Fibroblast of skin of scalp (primary cell): Measurements from ENCODE around the gene RPL38.
"Not testable (repeated sequence)": the region's sequence is repeated elsewhere in the genome, so short reads cannot be mapped to it uniquely, and the experiment has no call there.

Experiments
- DNase-seq: peaks from one replicate; pipeline ENCODE4 v3.0.0-alpha.2; 2013

Gene RPL38

GRCh38 chr17:74185571-74186185 is 17.8 kb upstream of the RPL38 start:
- no peak for DNase-seq

DNA sequence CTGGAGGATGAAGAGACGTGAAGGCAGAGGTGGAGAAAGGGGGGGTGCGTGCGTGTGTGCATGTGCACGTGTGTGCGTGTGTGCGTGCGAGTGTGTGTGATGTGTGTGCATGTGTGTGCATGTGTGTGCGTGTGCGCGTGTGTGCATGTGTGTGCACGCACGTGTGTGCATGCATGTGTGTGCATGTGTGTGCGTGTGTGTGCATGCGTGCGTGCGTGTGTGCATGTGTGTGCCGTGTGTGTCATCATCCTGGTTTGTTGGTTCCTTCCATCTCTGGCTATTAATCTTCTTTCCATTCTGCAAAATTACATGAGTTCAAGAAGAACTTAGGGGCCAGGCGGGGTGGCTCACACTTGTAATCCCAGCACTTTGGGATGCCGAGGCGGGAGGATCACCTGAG is 17.0 kb upstream of the RPL38 start:
- DNase-seq: no peak

DNA sequence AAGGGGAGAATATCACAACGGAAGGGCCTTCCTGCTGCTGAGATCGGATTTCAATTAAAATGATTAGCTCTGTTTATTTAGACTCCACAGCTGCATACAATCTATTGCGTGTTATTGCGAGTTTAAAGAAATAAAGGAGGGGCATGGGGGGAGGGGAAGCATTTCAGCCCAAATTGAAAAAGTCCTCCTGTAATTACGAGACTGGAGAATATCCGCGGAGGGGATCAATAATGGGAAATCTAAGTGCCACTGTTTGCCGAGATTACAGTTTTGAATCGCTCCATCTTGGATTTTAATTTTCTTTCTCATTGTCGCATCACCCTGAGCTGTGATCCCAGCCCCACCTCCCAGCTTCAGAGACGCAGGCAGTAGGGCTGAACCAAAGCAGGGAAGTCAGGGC is 15.7 kb upstream of the RPL38 start:
- DNase-seq: no peak

DNA sequence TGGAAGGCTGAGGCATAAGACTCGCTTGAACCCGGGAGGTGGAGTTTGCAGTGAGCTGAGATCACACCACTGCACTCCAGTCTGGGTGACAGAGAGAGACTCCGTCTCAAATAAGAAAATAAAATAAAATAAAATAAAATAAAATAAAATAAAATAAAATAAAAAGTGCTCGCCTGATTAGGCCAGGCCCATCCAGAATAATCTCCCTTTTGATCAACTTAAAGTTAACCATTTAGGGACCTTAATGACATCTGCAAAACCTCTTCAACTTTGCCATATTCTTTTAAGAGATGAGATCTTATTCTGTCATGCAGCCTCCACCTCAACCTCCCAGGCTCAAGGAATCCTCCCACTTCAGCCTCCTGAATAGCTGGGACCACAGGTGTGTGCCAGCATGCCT is 14.8 kb upstream of the RPL38 start:
- not testable (repeated sequence) for DNase-seq

- peak; percentile 52 for DNase-seq
Measured at GRCh38 chr17:74190154-74190553, 13.3 kb upstream of the RPL38 start.

DNA sequence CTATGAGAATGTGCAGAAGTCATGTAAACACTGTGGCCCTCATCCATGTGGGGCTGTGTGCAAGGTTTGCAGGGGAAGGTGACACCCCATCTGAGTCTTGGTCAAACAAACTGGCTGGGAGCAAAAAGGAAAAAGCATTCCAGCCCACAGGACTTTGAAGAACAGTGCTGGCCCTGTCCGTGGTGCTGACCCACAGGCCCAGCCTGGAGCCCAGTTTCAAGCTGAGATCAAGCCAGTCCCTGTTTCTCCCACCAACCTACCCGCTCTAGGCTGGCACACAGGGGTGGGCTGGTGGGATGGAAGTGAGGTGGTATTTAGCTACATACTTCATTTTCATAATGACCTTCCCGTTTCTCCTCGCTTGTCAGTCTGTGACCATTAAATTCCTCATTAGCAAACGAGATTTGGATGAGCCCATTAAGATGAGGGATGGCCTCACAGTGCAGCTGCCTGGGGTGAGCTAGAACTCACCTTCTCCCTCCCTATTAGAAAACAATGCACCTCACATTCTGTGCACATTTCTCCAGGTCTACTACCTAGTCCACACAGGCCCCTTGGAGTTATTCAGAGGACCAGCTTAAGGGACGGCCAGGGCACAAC is 12.6 kb upstream of the RPL38 start:
- DNase-seq: no peak

DNA sequence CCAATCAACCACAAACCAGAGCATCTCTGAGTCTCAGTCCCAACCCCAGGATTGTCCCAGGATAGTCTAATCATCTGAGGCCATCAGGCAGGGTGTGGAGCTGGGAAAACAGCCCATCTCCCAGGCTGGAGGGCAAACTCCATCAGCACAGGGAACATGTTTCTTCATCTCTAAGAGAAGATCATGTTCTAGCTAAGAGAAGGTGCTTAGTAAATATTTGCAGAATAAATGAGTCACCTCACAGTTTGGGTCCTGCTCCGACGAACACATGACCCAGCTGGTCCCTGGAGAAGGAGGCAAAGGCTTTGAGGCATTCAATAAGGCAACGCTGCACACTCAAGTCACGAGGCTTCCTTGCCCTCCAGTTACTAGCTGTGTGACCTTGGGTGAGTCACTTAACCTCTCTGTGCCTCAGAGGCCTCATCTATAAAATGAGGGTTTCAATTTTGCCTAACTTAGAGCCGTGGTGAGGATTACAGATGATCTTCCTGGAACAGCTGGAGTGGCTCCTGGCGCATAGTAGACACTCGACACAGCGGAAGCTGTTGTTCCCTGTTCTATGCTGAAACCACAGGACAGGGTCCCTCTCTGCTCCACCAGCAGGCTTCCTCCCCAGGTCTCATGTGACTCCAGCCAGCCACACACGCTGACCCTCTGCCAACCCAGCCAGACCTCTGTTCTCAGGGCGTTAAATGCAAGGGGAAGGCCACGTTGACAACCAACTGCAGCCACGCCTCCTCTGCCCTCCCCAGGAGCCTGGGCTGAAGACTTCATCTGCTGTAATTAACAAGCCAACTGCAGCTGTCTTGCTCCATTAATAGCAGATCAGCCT is 10.3 kb upstream of the RPL38 start:
- DNase-seq: no peak

DNA sequence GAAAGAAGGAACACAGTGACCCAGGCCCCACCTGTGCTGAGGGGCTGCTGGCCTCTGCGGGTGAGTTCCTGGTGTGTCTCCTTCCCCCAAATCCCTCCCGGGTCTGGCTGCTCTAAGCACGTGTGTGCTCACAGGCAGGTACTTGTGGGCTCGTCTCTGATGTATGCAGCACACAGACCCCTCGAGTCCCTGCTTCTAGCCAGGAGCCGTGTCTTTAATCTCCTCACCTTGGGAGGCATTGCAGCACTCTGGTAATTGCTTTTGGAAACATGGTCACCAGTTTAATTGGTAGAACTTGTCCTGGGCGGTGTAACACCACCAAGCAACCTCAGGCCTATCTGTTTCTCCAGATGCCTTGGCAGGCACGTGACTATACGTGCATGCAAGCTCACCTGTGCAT is 8.8 kb upstream of the RPL38 start:
- no peak for DNase-seq

GRCh38 chr17:74196541-74197317 is 6.7 kb upstream of the RPL38 start:
- DNase-seq: no peak

DNA sequence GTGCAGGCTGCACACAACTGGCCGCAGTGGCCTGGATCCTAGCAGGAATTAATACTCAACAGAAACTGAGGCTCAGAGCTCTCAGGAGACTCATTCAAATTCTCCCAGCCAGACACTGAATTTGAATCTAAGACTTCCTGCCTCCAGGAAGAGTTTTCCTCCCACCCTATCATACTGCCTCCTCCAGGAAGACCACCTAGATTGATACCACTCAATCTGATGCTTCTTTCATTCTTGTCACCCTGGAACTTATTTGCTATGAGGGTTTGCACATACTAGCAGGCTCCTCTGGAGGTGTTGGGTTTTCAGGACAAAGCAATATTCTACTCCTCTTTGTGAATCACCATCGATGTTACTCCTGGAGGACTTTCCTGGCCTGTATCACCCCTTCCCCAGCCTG is 5.7 kb upstream of the RPL38 start:
- no peak for DNase-seq

- DNase-seq: no peak
Measured at GRCh38 chr17:74198694-74199093, 4.8 kb upstream of the RPL38 start.

DNA sequence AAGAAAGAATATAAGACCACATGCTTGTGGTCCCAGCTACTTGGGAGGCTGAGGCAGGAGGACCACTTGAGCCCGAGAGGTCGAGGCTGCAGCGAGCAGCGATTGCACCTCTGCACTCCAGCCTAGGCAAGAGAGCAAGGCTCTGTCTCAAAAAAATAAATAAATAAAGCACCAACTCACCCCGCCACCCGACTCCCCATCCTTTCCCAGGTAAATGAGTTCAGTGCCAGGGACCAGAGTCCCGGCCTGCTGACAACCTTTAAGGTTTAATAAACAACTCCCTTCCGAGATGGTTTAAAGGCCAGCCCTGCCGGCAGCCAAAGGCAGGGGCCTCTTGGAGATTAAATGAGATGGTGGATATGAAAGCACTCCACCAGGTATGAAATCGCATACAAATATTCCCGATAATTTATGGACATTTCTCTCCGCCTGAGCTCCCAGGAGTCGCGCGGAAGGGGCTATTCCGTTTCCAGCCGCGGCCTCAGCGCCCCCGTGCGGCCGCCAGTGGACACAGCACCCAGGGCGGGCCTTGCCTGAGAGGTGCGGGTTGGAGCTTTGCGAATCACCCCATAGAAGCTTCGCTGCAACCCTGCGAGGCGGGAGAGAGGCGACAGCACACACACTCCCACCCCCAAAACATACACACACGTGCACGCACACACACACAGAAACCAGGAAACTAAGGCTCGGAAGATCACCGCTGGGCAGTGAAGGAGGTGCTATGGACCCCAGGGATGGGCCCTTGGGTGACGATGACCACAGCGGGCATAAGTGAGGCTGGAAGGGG is 4.0 kb upstream of the RPL38 start:
- peak; percentile 45 for DNase-seq

DNA sequence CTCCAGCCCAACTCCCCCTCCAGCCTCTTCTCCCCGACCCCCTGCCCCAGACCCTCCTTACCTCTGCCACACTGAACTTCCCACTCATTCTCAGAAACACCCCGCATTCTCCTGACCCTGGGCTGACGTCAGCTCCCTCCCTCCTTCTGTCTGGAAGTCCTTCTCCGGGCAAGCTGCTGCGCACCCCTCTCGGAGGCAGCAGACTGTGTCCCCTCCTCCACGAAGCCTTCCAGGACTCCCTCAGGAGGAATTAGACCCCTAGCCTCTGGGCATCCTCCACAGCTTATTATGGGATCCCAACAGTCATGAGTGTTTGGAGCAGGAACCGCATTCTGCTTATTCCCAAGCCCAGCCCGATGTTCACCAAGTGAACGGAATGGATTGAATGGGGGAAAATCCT is 3.4 kb upstream of the RPL38 start:
- DNase-seq: no peak

DNA sequence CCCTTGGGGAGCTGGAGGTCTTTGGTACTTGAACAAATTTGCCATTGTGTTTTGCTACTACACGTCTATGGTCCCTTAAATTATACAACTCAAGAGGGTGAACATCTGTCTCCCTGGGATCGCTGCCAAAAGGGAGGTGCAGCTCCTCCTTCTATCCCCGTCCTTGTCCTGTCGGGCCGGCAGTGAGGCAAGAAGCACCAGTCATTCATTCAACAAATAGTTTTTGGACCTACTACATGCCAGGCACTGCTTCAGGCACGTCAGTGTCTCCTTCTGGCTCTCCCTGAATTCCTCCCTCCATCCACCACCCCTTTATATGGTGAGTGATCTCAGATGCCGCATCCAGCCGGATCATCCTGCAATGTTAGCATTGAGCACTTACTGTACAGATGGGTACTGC is 2.2 kb upstream of the RPL38 start:
- peak; percentile 42 for DNase-seq

DNA sequence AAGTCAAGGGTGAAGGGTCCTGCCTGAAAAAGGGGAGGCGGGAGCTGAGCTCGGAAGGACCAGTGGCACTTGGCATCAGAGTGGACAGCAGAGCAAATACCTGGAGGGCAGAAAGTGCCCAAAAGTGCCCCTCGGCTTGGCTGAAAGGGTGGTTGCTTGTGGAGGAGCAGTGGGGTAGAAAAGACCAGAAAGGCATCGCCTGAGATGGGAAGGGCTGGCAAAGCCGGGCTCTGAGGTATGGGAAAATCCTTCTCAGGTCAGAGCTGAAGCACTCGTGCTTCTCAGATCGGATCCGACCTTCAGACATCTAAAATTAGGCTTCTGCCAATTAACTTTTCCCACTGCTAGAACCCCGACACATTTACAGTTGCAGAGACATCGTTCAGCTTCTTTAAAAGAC is 1.5 kb upstream of the RPL38 start:
- no peak for DNase-seq

- no peak for DNase-seq
Measured at GRCh38 chr17:74202938-74203337, 540 bp upstream of the RPL38 start.

GRCh38 chr17:74204474-74204873 is 996 bp downstream of the RPL38 start:
- DNase-seq: no peak

DNA sequence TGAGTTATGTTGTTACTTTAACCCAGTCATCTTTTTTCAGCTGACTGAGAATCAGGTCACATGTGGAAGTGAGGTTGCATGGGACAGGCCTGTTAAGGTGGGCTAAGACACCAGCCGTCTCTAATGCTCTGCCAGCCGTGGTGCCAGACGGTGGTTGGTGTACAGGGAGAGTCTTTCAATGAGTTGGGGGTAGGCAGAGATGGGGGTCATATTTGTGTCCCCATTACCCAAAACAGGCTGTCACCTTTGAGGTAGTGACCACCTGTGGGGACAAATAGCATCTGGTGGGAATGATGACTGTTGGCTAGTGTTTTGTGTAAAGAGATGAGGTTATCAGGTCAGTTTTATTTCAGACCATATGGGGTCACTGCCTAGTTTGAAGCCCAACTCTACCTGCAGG is 1.8 kb downstream of the RPL38 start:
- DNase-seq: no peak

DNA sequence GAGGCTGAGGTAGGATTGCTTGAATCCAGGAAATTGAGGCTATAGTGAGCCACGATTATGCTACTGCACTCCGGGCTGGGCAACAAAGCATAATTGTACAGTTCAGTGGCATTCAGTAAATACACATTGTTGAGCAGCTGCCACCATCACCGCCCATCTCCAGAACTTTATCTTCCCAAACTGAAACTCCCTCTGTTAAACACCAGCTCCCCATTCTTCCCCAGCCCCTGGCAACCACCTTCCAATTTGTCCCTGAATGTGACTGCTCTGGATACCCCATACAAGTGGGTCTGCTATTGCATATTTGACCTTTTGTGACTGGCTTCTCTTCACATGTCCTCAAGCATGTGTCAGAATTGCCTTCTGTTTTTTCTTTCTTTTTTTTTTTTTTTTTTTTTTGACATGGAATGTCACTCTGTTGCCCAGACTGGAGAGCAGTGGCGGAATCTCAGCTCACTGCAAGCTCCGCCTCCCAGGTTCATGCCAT is 2.9 kb downstream of the RPL38 start:
- no peak for DNase-seq

- peak; percentile 57 for DNase-seq
Measured at GRCh38 chr17:74210191-74211140, 7.0 kb downstream of the RPL38 start.
